Measurements from ENCODE around the gene RPS10. TPM values are rescaled to one million over a fixed set of nuclear protein-coding genes. Genes with fewer than 3 reads are reported as not detected.
A peak's percentile ranks its signal among the peaks of the same experiment; 100 is the strongest.

RPS10 gene
- 1,291 and 1,293 TPM in 2 replicates for polyA plus RNA-seq (2013)

DNA sequence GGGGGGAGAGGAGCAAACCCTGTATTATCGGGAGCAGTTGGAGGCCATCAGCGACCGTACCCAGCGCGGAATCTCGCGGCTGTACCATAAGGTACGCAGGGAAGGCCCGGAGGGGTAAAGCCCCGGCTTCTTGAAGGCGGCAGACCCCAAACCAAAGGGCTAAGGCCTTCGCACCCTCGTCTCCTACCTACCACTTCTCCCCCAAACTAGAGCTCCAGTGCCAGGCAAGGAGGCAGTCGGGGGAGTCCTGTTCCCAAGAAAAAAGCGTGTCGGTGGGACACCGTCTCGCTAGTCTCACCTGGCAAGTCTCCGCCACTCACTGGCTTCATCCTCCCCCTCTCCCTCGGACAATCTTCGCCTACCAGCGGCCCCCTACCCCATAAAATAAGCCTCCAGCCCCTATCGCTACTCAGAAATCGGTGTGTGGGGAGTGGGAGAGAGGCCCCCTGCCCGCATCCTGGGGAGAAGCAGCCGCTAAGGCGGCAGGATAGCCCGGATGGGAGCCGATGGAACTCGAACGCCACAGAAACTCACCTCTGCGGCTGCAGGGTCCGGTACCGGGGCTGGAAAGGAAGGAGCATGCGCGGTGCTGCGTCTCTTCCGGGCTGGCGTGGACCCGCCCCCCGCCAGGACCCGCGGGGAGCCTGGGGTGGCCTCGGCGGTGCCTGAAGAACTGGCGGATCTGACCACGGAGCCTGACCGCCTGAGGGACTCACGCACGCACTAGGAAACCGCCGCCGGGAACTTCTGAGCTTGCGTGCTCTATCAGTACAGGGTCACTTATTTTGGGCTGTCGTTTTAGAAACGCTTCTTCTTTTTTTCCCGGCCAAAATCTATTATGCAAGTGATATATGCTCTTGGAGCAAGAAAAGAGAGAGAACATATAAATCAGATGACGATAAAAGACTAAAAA lies at the start of gene RPS10:
Gene RPS10 (minus strand): TSS at position 572 of the 913 bp plus-strand sequence. CDS start 848 bp downstream, outside the sequence.
- H4K8ac ChIP-seq (ENCODE audit: low read depth, low read length) = peak within 1 kb of the TSS; percentile 77
- H2AK5ac ChIP-seq (ENCODE audit: low read length) = peak within 1 kb of the TSS; percentile 42
- no peak within 1 kb of the TSS for H2BK12ac ChIP-seq (ENCODE audit: low read length)
- DNase-seq = peak; percentile 92 to 97
- peak within 1 kb of the TSS; percentile 69 for H3K18ac ChIP-seq (ENCODE audit: low read length)
- H2BK120ac ChIP-seq (ENCODE audit: insufficient read depth, low read length, poor library complexity) = peak within 1 kb of the TSS; percentile 55
- H4K12ac ChIP-seq (ENCODE audit: low read depth, low read length) = peak within 1 kb of the TSS; percentile 75
- H3K79me1 ChIP-seq (ENCODE audit: low read length) = peaks cover 7% of the 10 kb centered on the region
- peak within 1 kb of the TSS; percentile 98 for H3K9ac ChIP-seq (ENCODE audit: low read length)
- peak within 1 kb of the TSS; percentile 95 for H3K4me3 ChIP-seq (ENCODE audit: low read depth, low read length)
- H3K9me3 ChIP-seq (ENCODE audit: insufficient read depth, low read depth, low read length) = no peaks in the 10 kb centered on the region
- H3K27ac ChIP-seq (ENCODE audit: low read depth, low read length) = peak within 1 kb of the TSS; percentile 72
- H3K23ac ChIP-seq (ENCODE audit: low read length) = no peak within 1 kb of the TSS
- H3K4me1 ChIP-seq (ENCODE audit: control insufficient read depth in 1 of 2, insufficient read depth in 2 of 2, low read length in 2 of 2) = peaks cover 3 to 6% of the 10 kb centered on the region in 2 experiments
- H3K4ac ChIP-seq (ENCODE audit: low read depth, low read length) = peak within 1 kb of the TSS; percentile 92
- peak within 1 kb of the TSS; percentile 65 for H4K91ac ChIP-seq (ENCODE audit: low read depth, low read length)
- peak within 1 kb of the TSS; percentile 67 for H2BK5ac ChIP-seq (ENCODE audit: low read depth, low read length, poor library complexity)
- H3K4me2 ChIP-seq (ENCODE audit: low read length) = peak within 1 kb of the TSS; percentile 90
- H2AFZ ChIP-seq (ENCODE audit: insufficient read depth, low read length, poor library complexity) = peak within 1 kb of the TSS; percentile 23
- peaks cover 30 to 38% of the 10 kb centered on the region in 2 experiments for H3K36me3 ChIP-seq (ENCODE audit: control insufficient read depth in 1 of 2, insufficient read depth in 2 of 2, low read length in 2 of 2)
- peaks cover 9% of the 10 kb centered on the region for H3K79me2 ChIP-seq (ENCODE audit: control insufficient read depth, insufficient read depth, low read length, poor library complexity)
- no peaks in the 10 kb centered on the region for H3K27me3 ChIP-seq (ENCODE audit: insufficient read depth, low read length)
- H3K14ac ChIP-seq (ENCODE audit: low read length) = peak within 1 kb of the TSS; percentile 92
- WGBS (ENCODE audit: extremely low coverage, insufficient coverage, insufficient read length) = no CpG with 5 or more reads among the region's 58 CpGs

DNA sequence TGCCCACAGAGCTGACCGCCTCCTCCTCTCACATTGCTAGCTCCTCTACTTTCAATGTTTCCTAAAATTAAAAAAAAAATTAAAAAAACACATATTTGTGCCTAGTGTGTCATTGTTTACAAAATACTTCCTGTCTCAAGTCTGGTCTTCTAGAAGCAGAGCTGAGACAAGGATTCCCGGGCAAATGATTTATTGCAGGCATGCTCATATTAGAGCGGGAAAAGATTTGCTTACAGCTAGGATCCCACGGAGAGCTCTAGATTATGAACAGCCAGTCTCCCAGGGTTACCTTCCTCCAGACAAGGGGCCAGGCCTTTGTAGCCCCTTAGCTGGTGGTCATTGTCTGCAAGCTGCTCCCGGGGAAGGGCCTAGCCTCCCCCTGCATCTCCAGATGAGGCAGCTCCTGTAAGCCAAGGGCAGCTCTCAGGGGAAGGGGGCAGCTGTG lies 49.4 kb upstream of the RPS10 start:
- Histone ChIP-seq H3K14ac (ENCODE audit: low read length) (no peak overlapping the region), H4K8ac (ENCODE audit: low read depth, low read length) (no peak overlapping the region), H3K27ac (ENCODE audit: low read depth, low read length) (no peak overlapping the region), H3K9ac (ENCODE audit: low read length) (no peak overlapping the region), H2BK120ac (ENCODE audit: insufficient read depth, low read length, poor library complexity) (no peak overlapping the region), H3K9me3 (ENCODE audit: insufficient read depth, low read depth, low read length) (no peaks in the 10 kb centered on the region), H2BK12ac (ENCODE audit: low read length) (no peak overlapping the region), H3K79me2 (ENCODE audit: control insufficient read depth, insufficient read depth, low read length, poor library complexity) (no peaks in the 10 kb centered on the region), H4K91ac (ENCODE audit: low read depth, low read length) (no peak overlapping the region), H3K4me2 (ENCODE audit: low read length) (no peak overlapping the region), H2AK5ac (ENCODE audit: low read length) (no peak overlapping the region), H3K27me3 (ENCODE audit: insufficient read depth, low read length) (no peaks in the 10 kb centered on the region), H3K4me1 (ENCODE audit: control insufficient read depth in 1 of 2, insufficient read depth in 2 of 2, low read length in 2 of 2) (no peaks in the 10 kb centered on the region), H3K18ac (ENCODE audit: low read length) (no peak overlapping the region), H4K12ac (ENCODE audit: low read depth, low read length) (no peak overlapping the region), H3K79me1 (ENCODE audit: low read length) (no peaks in the 10 kb centered on the region), H3K23ac (ENCODE audit: low read length) (no peak overlapping the region), H3K36me3 (ENCODE audit: control insufficient read depth in 1 of 2, insufficient read depth in 2 of 2, low read length in 2 of 2) (no peaks in the 10 kb centered on the region), H2AFZ (ENCODE audit: insufficient read depth, low read length, poor library complexity) (no peak overlapping the region), H3K4me3 (ENCODE audit: low read depth, low read length) (no peak overlapping the region), H2BK5ac (ENCODE audit: low read depth, low read length, poor library complexity) (no peak overlapping the region), H3K4ac (ENCODE audit: low read depth, low read length) (no peak overlapping the region)
- WGBS (ENCODE audit: extremely low coverage, insufficient coverage, insufficient read length) = no CpG with 5 or more reads among the region's 5 CpGs
- no peak for DNase-seq

DNA sequence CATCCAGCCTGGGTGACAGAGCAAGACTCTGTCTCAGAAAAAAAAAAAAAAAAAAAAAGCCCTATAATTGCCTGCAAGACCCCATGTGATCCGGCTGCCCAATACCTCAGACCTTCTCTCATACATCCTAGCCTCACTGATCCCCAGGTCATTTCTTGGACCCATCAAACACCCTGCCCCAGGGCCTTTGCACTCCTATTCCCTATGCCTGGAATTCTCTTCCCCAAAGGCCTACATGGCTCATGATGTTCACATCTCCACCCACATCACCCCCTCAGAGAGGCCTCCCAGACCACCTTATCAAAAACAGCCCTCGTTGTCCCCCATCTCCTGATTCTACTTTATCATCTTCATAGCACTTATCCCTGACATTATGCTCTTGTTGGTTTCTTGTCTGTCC lies 48.9 kb upstream of the RPS10 start:
- H3K23ac ChIP-seq (ENCODE audit: low read length) = no peak overlapping the region
- no peaks in the 10 kb centered on the region for H3K36me3 ChIP-seq (ENCODE audit: control insufficient read depth in 1 of 2, insufficient read depth in 2 of 2, low read length in 2 of 2)
- H3K4me3 ChIP-seq (ENCODE audit: low read depth, low read length) = no peak overlapping the region
- H3K27me3 ChIP-seq (ENCODE audit: insufficient read depth, low read length) = no peaks in the 10 kb centered on the region
- no peak overlapping the region for H3K14ac ChIP-seq (ENCODE audit: low read length)
- no peak overlapping the region for H2BK12ac ChIP-seq (ENCODE audit: low read length)
- H3K18ac ChIP-seq (ENCODE audit: low read length) = no peak overlapping the region
- WGBS (ENCODE audit: extremely low coverage, insufficient coverage, insufficient read length) = no CpG with 5 or more reads among the region's 2 CpGs
- no peaks in the 10 kb centered on the region for H3K4me1 ChIP-seq (ENCODE audit: control insufficient read depth in 1 of 2, insufficient read depth in 2 of 2, low read length in 2 of 2)
- H3K4ac ChIP-seq (ENCODE audit: low read depth, low read length) = no peak overlapping the region
- H4K91ac ChIP-seq (ENCODE audit: low read depth, low read length) = no peak overlapping the region
- H2BK5ac ChIP-seq (ENCODE audit: low read depth, low read length, poor library complexity) = no peak overlapping the region
- no peaks in the 10 kb centered on the region for H3K79me1 ChIP-seq (ENCODE audit: low read length)
- no peak overlapping the region for H3K4me2 ChIP-seq (ENCODE audit: low read length)
- no peak for DNase-seq
- no peak overlapping the region for H3K27ac ChIP-seq (ENCODE audit: low read depth, low read length)
- no peak overlapping the region for H4K8ac ChIP-seq (ENCODE audit: low read depth, low read length)
- H2AK5ac ChIP-seq (ENCODE audit: low read length) = no peak overlapping the region
- no peak overlapping the region for H2BK120ac ChIP-seq (ENCODE audit: insufficient read depth, low read length, poor library complexity)
- H3K9me3 ChIP-seq (ENCODE audit: insufficient read depth, low read depth, low read length) = no peaks in the 10 kb centered on the region
- H3K9ac ChIP-seq (ENCODE audit: low read length) = no peak overlapping the region
- no peaks in the 10 kb centered on the region for H3K79me2 ChIP-seq (ENCODE audit: control insufficient read depth, insufficient read depth, low read length, poor library complexity)
- H4K12ac ChIP-seq (ENCODE audit: low read depth, low read length) = no peak overlapping the region
- no peak overlapping the region for H2AFZ ChIP-seq (ENCODE audit: insufficient read depth, low read length, poor library complexity)

DNA sequence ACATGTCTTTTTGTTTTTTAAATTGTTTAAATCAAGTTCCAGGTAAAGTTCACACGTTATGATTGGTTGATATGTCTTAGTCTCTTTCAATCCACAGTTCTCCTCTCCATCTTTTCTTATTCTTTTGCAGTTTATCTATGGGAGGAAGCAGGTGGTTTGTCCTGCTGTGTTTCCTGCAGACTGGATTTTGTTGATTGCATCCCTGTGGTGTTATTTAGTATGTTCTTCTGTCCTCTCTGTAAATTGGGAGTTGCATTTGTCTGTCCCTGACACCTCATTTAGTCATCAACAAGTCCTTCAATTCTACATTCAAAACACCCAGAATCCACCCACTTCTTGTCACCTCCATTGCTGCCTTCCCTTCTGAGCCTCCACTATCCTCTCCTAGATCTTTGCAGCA lies 48.1 kb upstream of the RPS10 start:
- Histone ChIP-seq H4K91ac (ENCODE audit: low read depth, low read length) (no peak overlapping the region), H3K9me3 (ENCODE audit: insufficient read depth, low read depth, low read length) (no peaks in the 10 kb centered on the region), H4K12ac (ENCODE audit: low read depth, low read length) (no peak overlapping the region), H2AK5ac (ENCODE audit: low read length) (no peak overlapping the region), H2BK5ac (ENCODE audit: low read depth, low read length, poor library complexity) (no peak overlapping the region), H3K4me3 (ENCODE audit: low read depth, low read length) (no peak overlapping the region), H3K4ac (ENCODE audit: low read depth, low read length) (no peak overlapping the region), H2BK12ac (ENCODE audit: low read length) (no peak overlapping the region), H3K27me3 (ENCODE audit: insufficient read depth, low read length) (no peaks in the 10 kb centered on the region), H3K79me2 (ENCODE audit: control insufficient read depth, insufficient read depth, low read length, poor library complexity) (no peaks in the 10 kb centered on the region), H3K4me2 (ENCODE audit: low read length) (no peak overlapping the region), H4K8ac (ENCODE audit: low read depth, low read length) (no peak overlapping the region), H2BK120ac (ENCODE audit: insufficient read depth, low read length, poor library complexity) (no peak overlapping the region), H3K4me1 (ENCODE audit: control insufficient read depth in 1 of 2, insufficient read depth in 2 of 2, low read length in 2 of 2) (no peaks in the 10 kb centered on the region), H3K18ac (ENCODE audit: low read length) (no peak overlapping the region), H3K9ac (ENCODE audit: low read length) (no peak overlapping the region), H3K27ac (ENCODE audit: low read depth, low read length) (no peak overlapping the region), H2AFZ (ENCODE audit: insufficient read depth, low read length, poor library complexity) (no peak overlapping the region), H3K36me3 (ENCODE audit: control insufficient read depth in 1 of 2, insufficient read depth in 2 of 2, low read length in 2 of 2) (no peaks in the 10 kb centered on the region), H3K79me1 (ENCODE audit: low read length) (no peaks in the 10 kb centered on the region), H3K14ac (ENCODE audit: low read length) (no peak overlapping the region), H3K23ac (ENCODE audit: low read length) (no peak overlapping the region)
- DNase-seq = no peak
- WGBS (ENCODE audit: extremely low coverage, insufficient coverage, insufficient read length) = no CpG with 5 or more reads among the region's 1 CpG

All from trophoblast cell (in vitro differentiated cells and primary cell).